Endothelial cell of umbilical vein (primary cell): ENCODE results near the gene DGCR2. TPM values are rescaled to one million over a fixed set of nuclear protein-coding genes. Genes with fewer than 3 reads are reported as not detected.
A peak's percentile ranks its signal among the peaks of the same experiment; 100 is the strongest.

Experiments
- BruUV-seq: library from RNA; stranded (reverse); fragments of 400-500 nt; replicated peaks from 2 replicates; lab custom pipeline; 2021; lab: Mats Ljungman, UMichigan
- CTCF ChIA-PET: fragments of 300-600, 350-600 bp; sonication (Branson Sonifier 250); formaldehyde crosslinking; loops from one replicate; lab custom pipeline; 2021; ENCODE audit warnings: antibody characterized with exemption, inconsistent platforms; lab: Charles Lee
- POLR2A ChIA-PET: fragments of 300-600, 350-600 bp; sonication (Branson Sonifier 250); formaldehyde crosslinking; loops from one replicate; lab custom pipeline; 2021; ENCODE audit warnings: antibody characterized with exemption, inconsistent platforms; lab: Charles Lee
- DNase-seq: peaks from one replicate; pipeline ENCODE4 v3.0.0-alpha.2; 2011; ENCODE audit warnings: low read depth, low spot score
- FAIRE-seq: peaks from 2 replicates; lab custom pipeline; 2011; peaks lifted over from hg19 to GRCh38; lab: Jason Lieb, UNC
- H2AFZ ChIP-seq: 2 replicates; pipeline ENCODE4 v1.6.0; 2012; ENCODE audit warnings: low read depth, low read length, control low read depth, inconsistent platforms
- H3K27ac ChIP-seq: 2 replicates; pipeline ENCODE4 v1.5.1; 2011; ENCODE audit warnings: low read depth, mild to moderate bottlenecking, control low read depth, low read length, moderate library complexity; ENCODE audit not compliant: insufficient read depth
- H3K27me3 ChIP-seq, 2 experiments: 2 replicates each; pipeline versions ENCODE4 v1.6.0 to v1.6.1; 2011; ENCODE audit warnings: low read length in 2 of 2, mixed read lengths in 1 of 2; ENCODE audit not compliant: control insufficient read depth in 2 of 2, insufficient read depth in 2 of 2
- H3K36me3 ChIP-seq, 2 experiments: 2 replicates in 1 of 2; 3 replicates in 1 of 2; pipeline ENCODE4 v1.5.1; 2011; ENCODE audit warnings: low read length in 2 of 2, mild to moderate bottlenecking in 1 of 2, moderate library complexity in 1 of 2; ENCODE audit not compliant: control insufficient read depth in 2 of 2, insufficient read depth in 2 of 2; ENCODE audit errors: extremely low read depth in 1 of 2
- H3K4me1 ChIP-seq: 3 replicates; pipeline ENCODE4 v1.5.1; 2011; ENCODE audit warnings: mild to moderate bottlenecking, low read length; ENCODE audit not compliant: control insufficient read depth, insufficient read depth; ENCODE audit errors: extremely low read depth
- H3K4me2 ChIP-seq: 2 replicates; pipeline ENCODE4 v1.6.1; 2011; ENCODE audit warnings: low read length, control low read depth, mixed read lengths; ENCODE audit not compliant: insufficient read depth
- H3K4me3 ChIP-seq, 3 experiments: fragments of 200-600 bp in 1 of 3; sonication (generic), shearing (Covaris generic) in 1 of 3; replicated peaks in 1 of 3; 2 replicates each; pipeline ENCODE4 v1.5.1; 2011 to 2016; ENCODE audit warnings: control low read depth in 3 of 3, low read length in 3 of 3, mild to moderate bottlenecking in 2 of 3, inconsistent platforms in 1 of 3, low read depth in 1 of 3, moderate library complexity in 1 of 3; ENCODE audit not compliant: insufficient read depth in 1 of 3
- H3K79me2 ChIP-seq: 2 replicates; pipeline ENCODE4 v1.6.0; 2012; ENCODE audit warnings: low read length, inconsistent platforms; ENCODE audit not compliant: control insufficient read depth, insufficient read depth
- H3K9ac ChIP-seq: replicated peaks from 2 replicates; pipeline ENCODE3; 2011; ENCODE audit warnings: low read length, control low read depth; ENCODE audit not compliant: insufficient read depth; ENCODE audit errors: extremely low read depth
- H3K9me1 ChIP-seq: replicated peaks from 3 replicates; pipeline ENCODE4 v1.6.0; 2011; ENCODE audit warnings: mild to moderate bottlenecking, low read length; ENCODE audit not compliant: control insufficient read depth, insufficient read depth; ENCODE audit errors: extremely low read depth
- H3K9me3 ChIP-seq: replicated peaks from 2 replicates; pipeline ENCODE4 v1.5.1; 2012; ENCODE audit warnings: low read length, inconsistent platforms; ENCODE audit not compliant: control insufficient read depth, insufficient read depth
- H4K20me1 ChIP-seq: replicated peaks from 2 replicates; pipeline ENCODE3; 2011; ENCODE audit warnings: mild to moderate bottlenecking, low read length; ENCODE audit not compliant: control insufficient read depth, insufficient read depth; ENCODE audit errors: extremely low read depth
- CTCF ChIP-seq, 2 donors: IDR thresholded peaks; 1 replicate in 1 of 2; 2 replicates in 1 of 2; pipeline ENCODE4 v1.5.1; 2011; ENCODE audit warnings: low read length in 2 of 2, mild to moderate bottlenecking in 2 of 2, moderate library complexity in 2 of 2, control low read depth in 1 of 2, inconsistent platforms in 1 of 2, low read depth in 1 of 2; ENCODE audit not compliant: insufficient read depth in 1 of 2; ENCODE audit errors: extremely low read depth in 1 of 2
- EZH2 ChIP-seq: IDR thresholded peaks from 2 replicates; pipeline ENCODE4 v1.6.1; 2012; ENCODE audit warnings: borderline replicate concordance, low read depth, mild to moderate bottlenecking, moderate library complexity, low read length, inconsistent platforms; ENCODE audit not compliant: severe bottlenecking
- MYC ChIP-seq: IDR thresholded peaks from one replicate; pipeline ENCODE4 v1.6.1; 2011; ENCODE audit warnings: mild to moderate bottlenecking, low read depth, low read length
- POLR2AphosphoS5 ChIP-seq: IDR thresholded peaks from 2 replicates; pipeline ENCODE4 v1.6.1; 2012; ENCODE audit warnings: low read depth, mild to moderate bottlenecking, control low read depth, low read length, moderate library complexity; ENCODE audit not compliant: insufficient read depth
- dilution Hi-C: fragments of 300-500 bp; cut with MboI; formaldehyde crosslinking; loops from one replicate; pipeline ENCODE4 v1.15.0; 2019; ENCODE audit warnings: low sequenced_read_pairs; ENCODE audit not compliant: extremely low pct_ligation_motif_present
- intact Hi-C: fragments of 100-400 bp; cut with micrococcal nuclease; formaldehyde crosslinking; loops from one replicate; pipeline ENCODE4 v1.10.0; 2022
- polyA plus RNA-seq, 4 experiments: library from polyadenylated mRNA; depleted of rRNA in 3 of 4; stranded (reverse) in 3 of 4; unstranded in 1 of 4; fragments of >200 nt; gene quantifications; 2 replicates each; pipeline versions ENCODE4 v1.2.1 to v1.2.3, GENCODE V29; 2011 to 2012; ENCODE audit warnings: missing spikeins in 1 of 4
- total RNA-seq: library from RNA; stranded (reverse); gene quantifications from 2 replicates; pipeline ENCODE4 v1.2.3, GENCODE V29; 2021

DGCR2 gene
- total and polyA plus RNA-seq, 2 donors (not counting 3 experiments of a cell fraction or from before 2014, with no cell fraction given) = 44.8 to 51.2 TPM

GRCh38 chr22:19120829-19121630 lies 1.2 kb downstream of the DGCR2 start:
- peak; percentile 4 for FAIRE-seq
- no peaks in the 10 kb centered on the region for H3K27me3 ChIP-seq
- H4K20me1 ChIP-seq = peaks cover 7% of the 10 kb centered on the region
- DNase-seq = no peak
- dilution Hi-C loops (no loop called here), intact Hi-C loops (no loop called here)
- POLR2A ChIA-PET = no interaction called here
- H3K4me3 ChIP-seq = peak overlapping the region; percentile 61 to 91 (median 80)
- BruUV-seq = TSS peak; percentile 25
- no peaks in the 10 kb centered on the region for H3K9me3 ChIP-seq
- CTCF ChIA-PET = interaction anchor here (1.5 kb wide), 1 partner anchor 36 kb away, joined by 4 read pairs; no protein-coding TSS in a partner anchor
- peaks cover 55% of the 10 kb centered on the region for H3K79me2 ChIP-seq
- H3K9ac ChIP-seq = peak overlapping the region; percentile 78
- peak overlapping the region; percentile 91 for H3K4me2 ChIP-seq
- peak overlapping the region; percentile 4 for H3K27ac ChIP-seq
- TF ChIP-seq POLR2AphosphoS5 (no peak), EZH2 (no peak), CTCF (IDR thresholded peaks at IDR 0.05; ENCODE audit: extremely low read depth in 1 of 2, insufficient read depth in 1 of 2, low read depth in 1 of 2, low read length in 2 of 2) (no peak), MYC (no peak)
- H3K36me3 ChIP-seq = peaks cover 0 to 2% of the 10 kb centered on the region in 2 experiments
- H2AFZ ChIP-seq = peak overlapping the region; percentile 58
- H3K9me1 ChIP-seq = no peaks in the 10 kb centered on the region
- peaks cover 9% of the 10 kb centered on the region for H3K4me1 ChIP-seq
